Suprapubic skin (tissue), 4 donors: ENCODE measurements around the gene TMEM181.

ENCODE experiments used
- POLR2A ChIP-seq, 2 donors: fragments of 450-650 bp; IDR thresholded peaks; one replicate each; pipeline ENCODE4 v1.6.1; 2017; ENCODE audit warnings: antibody characterized with exemption in 2 of 2, mild to moderate bottlenecking in 2 of 2, moderate library complexity in 2 of 2
- POLR2AphosphoS5 ChIP-seq, 3 donors: sonication (generic); formaldehyde crosslinking; IDR thresholded peaks; one replicate each; pipeline ENCODE4 v1.6.1; 2017; ENCODE audit warnings: antibody characterized with exemption in 3 of 3
- TF ChIP-seq, protein P1 (sequence below), 2 donors: fragments of 200-600 bp in 1 of 2; fragments of 450-650 bp in 1 of 2; sonication (generic) in 1 of 2; IDR thresholded peaks; one replicate each; pipeline ENCODE4 v1.5.1; 2016 to 2019; ENCODE audit warnings: antibody characterized with exemption in 2 of 2, mild to moderate bottlenecking in 1 of 2, moderate library complexity in 1 of 2

DNA sequence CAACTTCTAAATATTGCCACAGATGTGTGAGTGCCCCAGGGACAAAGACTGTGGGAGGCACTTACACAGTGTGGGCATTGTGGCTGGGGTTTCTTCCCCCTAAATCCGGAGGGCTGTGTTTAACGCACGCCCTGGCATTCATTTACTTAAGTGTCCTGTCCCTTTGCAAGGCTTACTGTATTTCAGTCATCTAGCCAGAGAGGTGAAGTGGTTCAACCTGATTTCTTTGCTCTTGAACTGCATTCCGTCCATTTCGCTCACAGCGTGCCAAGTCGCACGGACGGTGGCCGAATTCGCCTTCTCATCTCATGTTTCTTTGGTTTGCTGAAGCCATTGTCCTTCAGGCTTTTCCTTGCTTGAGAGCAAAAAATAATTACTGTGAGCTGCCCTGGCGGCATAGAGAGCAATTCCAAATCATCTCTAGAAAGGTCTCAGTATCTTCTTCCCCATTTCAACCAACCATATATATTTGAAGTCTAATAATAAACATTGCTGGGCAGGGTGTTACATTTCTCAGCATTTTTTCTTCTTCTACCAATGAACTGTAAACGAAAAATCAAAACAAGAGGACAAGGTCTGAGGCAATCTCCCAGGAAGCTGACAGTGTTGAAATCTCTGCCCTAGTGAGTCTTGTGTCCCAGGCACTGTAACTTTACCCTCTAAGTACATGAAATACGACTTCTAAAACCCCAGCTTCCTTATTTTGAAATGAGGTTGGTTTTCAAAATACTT is 106.9 kb downstream of the TMEM181 start:
- TF ChIP-seq, protein P1, sequence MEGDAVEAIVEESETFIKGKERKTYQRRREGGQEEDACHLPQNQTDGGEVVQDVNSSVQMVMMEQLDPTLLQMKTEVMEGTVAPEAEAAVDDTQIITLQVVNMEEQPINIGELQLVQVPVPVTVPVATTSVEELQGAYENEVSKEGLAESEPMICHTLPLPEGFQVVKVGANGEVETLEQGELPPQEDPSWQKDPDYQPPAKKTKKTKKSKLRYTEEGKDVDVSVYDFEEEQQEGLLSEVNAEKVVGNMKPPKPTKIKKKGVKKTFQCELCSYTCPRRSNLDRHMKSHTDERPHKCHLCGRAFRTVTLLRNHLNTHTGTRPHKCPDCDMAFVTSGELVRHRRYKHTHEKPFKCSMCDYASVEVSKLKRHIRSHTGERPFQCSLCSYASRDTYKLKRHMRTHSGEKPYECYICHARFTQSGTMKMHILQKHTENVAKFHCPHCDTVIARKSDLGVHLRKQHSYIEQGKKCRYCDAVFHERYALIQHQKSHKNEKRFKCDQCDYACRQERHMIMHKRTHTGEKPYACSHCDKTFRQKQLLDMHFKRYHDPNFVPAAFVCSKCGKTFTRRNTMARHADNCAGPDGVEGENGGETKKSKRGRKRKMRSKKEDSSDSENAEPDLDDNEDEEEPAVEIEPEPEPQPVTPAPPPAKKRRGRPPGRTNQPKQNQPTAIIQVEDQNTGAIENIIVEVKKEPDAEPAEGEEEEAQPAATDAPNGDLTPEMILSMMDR (IDR thresholded peaks at IDR 0.05): no peak
- TF ChIP-seq POLR2A (IDR thresholded peaks at IDR 0.05) (no peak), POLR2AphosphoS5 (IDR thresholded peaks at IDR 0.05) (no peak)
